GM21529 (cell line): ENCODE data around the gene RPRML.
"Not testable (repeated sequence)": the region's sequence is repeated elsewhere in the genome, so short reads cannot be mapped to it uniquely, and the experiment has no call there.

Experiments used
- ATAC-seq: cut with Tn5 transposase; IDR thresholded peaks from one replicate; pipeline ENCODE4 v1.9.1; 2021; ENCODE audit not compliant: unreplicated experiment

Gene RPRML

DNA sequence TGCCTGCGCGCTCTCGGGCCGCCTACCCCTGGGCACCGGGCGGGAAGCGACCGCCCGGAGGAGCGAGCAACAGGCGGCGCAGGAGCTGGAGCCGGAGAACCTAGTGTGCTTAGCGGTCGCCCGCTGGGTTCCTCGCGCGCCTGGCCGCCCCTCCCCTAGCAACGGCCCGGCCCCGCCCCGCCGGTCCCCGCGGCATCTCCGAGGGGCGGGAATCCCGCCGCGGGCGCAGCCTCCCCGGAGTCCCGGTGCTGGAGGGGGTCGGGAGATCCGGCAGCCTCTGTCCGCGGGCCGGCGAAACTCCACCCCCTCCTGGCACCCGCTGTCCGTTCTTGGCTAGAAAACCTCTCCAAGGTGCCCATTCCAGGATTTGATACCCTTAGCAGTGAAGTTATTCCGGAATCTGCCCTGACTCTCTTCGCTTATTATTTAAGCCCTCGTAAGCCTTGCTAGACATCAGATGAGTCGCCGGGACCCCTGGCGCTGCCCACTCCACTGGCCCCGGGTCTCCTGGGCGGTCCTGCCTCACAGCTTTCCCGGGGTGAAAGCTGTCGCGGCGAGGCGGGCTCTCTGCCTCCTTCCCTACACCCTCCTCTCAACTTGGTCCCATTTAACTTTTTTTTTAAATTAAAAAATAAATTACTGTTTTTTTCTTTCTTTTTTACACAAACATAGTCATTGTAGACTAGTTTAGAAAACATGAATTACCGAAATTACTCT is at the start of gene RPRML:
Gene RPRML, minus strand, starts transcription at position 107 of the 717 bp plus-strand sequence. CDS start 246 bp downstream, outside the sequence.
- no peak for ATAC-seq

DNA sequence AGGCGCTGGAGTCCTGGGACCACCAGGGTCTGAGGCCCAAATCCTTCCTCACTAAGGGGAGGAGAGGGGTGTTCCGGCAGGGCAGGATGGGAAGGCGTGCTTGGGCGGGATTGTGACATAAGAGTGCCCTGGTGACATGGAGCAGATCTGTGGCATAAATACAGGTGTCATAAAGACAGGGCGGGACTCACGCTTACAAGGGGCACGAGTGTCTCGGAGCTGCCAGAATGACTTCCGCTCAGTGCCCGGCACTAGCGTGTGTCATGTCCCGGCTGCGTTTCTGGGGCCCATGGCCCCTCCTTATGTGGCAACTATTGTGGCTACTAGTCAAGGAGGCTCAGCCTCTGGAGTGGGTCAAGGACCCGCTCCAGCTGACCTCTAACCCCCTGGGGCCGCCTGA is 37.9 kb upstream of the RPRML start:
- not testable (repeated sequence) for ATAC-seq

DNA sequence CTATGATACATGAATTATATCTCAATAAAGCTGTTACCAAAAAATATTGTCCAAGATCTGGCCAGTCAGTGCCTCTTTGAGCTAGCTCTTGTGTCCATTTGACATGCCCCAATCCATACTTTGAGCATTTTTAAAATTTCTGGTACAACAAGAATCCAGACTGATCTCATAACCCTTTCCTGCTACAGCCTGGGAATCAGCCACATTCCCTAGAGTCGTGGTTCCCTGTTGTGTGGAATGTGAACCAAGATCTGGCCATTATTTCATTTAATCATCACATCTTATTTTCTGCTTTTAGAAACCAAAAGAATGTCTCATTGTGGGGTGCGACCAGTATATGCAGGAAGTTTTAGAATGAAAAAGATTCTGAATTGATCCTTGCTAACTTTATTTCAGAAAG is 34.3 kb upstream of the RPRML start:
- ATAC-seq: no peak

DNA sequence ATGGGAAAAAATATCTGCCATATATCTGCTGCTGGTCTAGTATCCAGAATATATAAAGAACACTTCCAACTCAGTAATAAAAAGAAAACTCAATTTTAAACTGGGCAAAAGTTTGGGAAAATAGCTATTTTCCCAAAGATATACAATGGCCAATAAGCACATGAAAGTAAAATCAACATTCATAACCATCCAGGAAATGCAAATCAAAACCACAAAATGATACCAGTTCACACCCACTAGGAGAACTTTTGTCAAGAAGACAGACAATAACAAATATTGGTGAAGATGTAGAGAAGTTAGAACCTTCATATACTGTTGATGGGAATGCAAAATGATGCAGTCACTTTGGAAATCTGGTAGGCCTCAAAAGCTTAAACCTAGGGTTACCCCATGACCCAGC is 33.4 kb upstream of the RPRML start:
- no peak for ATAC-seq

DNA sequence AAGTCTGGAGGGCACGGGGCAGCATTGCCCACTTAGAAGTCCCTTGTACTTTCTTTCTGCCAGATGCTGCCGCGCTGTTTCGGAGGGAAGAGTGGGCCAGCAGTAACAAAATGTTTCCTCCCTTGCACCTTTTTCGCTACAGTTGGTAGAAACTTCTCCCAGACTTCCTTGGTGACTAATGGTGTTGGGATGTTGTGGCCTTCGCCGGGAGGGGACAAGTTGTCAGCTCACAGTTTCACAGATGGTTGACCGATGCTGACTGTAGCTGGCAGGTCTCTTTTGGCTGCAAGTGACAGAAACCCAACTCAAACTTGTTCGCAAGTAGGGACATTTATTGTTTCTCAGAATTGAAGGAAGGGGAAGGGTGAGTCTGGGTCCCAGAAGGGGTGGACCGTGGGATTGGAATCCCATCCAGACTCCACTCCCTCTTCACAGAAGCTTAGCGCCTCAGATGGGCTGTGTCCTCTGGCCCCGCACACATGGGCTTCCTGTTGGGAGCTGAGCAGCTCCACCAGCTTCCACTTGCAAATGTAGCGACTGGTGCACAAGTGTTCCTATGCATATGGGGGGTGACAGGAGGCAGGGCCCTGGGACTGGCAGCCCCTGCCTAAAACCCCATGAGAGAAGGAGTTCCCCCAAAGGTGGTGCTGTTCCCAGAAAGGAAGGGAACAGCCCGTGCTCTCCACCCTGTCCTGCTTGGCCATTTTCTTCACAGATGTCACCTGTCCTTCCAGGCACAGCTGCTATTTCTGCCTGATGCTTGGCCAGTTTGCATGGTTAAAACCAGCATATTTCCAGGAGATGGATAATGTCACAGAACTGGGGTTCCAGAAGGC is 30.9 kb upstream of the RPRML start:
- ATAC-seq: no peak

DNA sequence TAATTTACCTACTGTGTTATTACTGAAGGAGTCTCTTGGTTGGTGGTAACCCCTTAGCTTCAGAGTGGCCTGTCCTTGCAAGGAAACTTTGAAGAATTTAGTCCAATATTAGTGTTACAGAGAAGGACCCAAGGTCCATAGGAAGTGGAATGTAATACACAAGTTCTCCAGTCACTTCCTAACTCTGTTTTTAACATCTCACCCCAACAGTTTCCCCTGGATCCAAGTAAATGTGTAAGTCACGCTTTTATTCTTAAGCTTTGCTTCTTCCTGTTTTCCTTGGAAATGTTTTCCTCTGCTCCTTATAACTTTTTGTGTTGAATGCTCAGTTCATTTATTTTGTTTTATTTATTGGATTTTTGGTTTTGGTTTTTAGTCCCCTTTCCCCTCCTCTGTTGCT is 25.9 kb upstream of the RPRML start:
- ATAC-seq: no peak

DNA sequence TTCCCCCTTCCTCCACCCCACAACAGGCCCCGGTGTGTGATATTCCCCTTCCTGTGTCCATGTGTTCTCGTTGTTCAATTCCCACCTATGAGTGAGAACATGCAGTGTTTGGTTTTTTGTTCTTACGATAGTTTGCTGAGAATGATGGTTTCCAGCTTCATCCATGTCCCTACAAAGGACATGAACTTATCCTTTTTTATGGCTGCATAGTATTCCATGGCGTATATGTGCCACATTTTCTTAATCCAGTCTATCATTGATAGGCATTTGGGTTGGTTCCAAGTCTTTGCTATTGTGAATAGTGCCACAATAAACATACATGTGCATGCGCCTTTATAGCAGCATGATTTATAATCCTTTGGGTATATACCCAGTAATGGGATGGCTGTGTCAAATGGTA is 24.8 kb upstream of the RPRML start:
- not testable (repeated sequence) for ATAC-seq

DNA sequence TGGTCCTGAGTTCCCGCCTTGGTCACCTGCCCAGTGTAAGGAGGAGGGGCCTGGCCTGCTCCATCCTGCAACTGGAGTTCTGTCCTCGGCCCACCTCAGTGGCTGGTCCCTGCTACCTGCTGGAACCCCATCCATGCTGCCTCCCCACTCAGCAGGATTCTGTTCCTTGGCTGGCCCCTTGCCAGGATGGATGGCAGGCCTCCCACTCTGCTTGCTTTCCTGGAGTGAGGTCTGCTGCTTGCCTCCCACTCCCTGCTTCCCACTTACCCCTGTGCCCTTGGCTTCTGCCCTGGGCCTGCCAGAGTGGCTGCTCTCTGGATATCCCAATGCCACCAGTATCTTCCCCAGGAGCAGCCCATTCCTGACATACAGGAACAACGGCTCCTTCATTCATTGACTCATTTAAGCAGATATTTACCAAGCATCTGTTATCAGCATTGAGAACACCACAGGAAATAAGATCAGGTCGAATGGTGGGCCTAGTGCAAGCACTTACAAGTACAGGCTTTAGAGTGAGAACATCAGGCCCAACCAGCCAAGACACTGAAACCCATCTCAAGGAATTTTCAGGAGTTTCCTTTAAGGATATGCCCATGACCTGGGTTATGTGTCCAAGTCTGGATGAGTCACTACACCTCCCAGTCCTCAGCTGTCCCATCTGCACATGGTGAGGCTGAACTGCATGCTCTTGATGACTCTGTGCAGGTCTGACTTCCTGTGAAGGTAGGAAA is 17.0 kb upstream of the RPRML start:
- ATAC-seq: no peak

DNA sequence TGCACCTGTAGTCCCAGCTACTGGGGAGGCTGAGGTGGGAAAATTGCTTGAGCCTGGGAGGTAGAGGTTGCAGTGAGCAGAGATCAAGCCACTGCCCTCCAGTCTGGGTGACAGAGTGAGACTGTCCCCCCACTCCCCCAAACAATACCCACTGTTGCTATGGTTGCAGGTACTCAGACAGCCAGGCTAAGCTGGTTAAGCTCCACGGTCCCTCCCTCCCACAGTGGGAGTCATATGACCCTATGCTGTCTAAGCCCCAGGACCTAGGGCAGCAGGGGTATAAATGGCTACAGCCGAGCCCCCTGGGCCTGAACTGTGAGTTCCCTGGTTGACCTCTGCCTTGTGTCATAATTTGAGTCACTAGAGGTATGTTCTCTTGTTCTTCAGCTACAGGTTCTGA is 15.9 kb upstream of the RPRML start:
- no peak for ATAC-seq

DNA sequence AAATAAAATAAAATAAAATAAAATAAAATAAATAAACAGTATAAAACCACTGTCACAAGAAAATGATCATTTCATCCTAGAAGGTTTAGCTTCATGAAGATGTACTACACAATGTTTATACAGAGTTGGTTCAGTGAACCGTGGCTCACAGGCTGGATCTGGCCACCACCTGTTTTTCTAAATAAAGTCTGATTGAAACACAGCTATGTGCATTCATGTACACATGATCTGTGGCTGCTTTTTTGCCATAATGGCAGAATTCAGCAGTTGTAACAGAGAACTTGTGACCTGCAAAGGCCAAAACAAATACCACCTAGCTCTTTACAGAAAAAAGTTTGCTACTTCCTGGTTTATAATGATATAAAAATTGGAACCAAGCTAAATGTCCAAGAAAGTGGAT is 12.6 kb upstream of the RPRML start:
- ATAC-seq: no peak

DNA sequence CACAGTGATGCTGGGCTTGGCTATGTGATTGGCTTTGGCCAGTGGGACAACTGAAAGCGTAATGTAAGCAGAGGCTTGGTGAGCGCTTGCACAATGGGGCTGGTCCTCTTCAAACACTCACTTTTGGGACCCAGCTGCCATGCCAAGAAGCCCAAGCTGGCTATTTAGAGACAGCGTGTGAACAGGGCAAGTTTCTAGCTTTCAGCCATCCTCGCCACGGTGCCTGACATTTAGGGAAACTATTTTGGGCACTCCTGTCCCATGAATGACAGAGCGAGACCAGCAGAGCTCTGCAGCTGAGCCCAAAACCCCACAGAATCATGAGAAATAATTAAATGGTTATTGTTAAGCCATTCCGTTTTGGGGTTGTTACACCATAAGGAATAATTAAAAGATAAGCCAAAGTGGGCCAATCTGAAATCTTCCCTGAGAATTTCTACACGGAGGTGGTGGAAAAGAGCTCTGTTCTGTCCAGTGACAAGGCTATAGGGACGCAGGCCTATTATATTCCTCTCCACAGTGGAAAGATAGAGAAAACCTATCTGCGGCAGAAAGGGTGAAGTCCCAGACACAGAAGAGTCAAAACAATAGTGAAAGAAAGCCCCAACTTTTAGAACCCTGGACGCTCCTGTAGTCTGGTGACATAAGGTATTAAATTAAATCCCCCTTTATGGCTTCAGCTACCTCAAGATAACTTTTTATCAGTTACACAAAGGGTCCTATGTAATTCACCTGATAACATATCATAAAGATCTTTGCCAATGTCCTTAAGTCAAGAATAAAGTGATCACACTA is 10.8 kb upstream of the RPRML start:
- no peak for ATAC-seq

DNA sequence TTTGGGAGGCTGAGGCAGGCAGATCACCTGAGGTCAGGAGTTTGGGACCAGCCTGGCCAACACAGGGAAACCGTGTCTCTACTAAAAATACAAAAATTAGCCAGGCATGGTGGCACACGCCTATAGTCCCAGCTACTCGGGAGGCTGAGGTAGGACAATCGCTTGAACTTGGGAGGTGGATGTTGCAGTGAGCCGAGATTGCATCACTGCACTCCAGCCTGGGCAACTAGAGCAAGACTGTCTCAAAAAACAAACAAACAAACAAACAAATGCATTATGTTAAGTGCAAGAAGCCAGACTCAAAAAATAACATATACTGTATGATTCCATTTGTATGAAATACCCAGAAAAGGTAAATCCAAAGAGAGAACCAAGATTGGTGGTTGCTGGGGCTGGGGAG is 8.9 kb upstream of the RPRML start:
- ATAC-seq: not testable (repeated sequence)

DNA sequence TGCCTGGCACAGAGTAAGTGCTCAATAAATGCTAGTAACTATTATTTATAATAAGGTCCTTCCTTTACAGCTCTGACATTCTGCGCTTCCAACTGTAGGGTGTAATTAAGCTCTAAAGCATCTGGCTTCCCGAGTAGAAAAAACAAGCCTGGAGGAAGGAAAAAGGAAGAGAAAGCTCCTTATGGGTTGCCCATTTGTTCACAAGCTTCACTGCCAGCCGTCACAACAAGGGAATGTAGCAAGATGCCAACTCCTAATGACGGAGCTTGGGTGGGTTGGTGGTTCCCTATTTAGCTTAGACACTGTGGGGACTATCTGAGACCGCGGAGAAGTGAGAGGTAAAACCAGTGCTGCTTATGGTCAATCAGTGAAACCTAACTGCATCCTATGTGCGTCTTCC is 7.3 kb upstream of the RPRML start:
- no peak for ATAC-seq

DNA sequence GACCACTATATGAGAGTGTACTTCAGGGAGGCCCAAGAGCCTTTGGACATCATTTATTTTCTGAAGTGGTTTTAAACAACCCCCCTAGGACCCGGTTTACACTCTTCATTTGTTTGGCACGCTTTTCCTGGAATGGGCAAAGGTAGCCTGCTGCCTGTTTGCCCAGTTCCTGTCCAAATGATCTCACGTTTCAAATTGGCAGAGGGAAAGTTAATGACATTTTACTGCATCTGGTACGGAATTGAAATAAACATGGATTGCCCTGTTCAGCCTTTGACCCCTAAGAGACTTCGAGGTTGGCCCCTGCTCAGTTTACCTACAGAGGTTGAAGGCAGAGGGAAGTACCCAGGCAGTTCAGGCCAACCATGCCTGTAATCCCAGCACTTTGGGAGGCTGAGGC is 5.8 kb upstream of the RPRML start:
- ATAC-seq: no peak

DNA sequence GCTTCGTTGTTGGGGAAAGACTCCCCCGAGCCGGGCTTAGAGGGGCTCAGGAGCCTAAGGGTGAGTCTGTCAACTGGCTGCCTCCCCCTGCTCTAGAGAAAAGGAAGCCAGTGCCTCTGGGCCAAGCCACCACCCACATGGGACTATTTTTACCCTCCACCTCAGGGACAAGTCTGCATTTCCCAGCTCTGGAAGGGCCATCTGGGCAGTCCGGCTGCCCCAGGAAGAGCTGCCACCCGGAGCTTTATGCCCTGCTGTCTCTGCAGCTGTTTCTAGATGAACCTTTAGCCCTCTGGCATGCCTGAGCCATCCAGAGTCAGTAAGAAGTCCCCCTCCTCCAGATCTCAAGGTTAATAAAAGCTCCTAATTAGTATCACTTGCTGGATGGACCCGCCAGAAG is 5.3 kb upstream of the RPRML start:
- no peak for ATAC-seq

DNA sequence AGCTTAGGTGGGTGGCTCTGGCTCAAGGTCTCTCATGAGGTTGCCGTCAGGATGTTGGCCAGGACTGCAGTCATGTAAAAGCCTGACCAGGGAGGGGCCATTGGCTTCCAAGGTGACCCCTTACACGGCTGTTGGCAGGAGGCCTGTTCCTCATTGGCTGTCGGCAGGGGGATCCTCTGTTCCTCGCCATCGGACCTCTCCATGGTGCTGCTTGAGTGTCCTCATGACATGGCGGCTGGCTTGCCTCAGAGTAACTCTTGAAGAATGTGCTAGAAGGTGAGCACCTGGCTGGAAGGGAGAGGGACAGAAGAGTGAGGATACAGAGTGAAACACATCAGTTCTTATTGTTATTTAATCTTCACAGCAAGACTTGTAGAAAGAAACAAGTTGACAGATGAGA is 4.7 kb upstream of the RPRML start:
- ATAC-seq: no peak

DNA sequence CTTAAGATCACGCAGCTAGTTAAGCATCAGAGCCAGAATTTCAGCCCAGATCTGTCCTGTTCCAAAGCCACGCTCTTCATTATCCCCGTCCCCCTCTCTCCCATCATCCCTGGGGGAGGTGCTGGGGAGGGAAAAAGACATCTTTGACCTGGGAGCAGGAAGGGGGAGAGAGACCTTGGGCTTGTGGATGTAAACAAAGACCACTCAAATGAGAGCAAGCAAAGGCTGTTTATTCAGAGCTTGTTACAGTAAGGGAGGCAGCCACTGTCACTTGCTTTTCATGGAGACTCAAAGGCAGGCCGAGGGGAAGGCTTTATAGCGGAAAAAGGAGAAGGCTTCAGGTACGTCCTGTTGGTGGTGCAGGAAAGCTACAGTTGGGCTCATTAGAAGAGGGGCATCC is 3.5 kb upstream of the RPRML start:
- no peak for ATAC-seq

DNA sequence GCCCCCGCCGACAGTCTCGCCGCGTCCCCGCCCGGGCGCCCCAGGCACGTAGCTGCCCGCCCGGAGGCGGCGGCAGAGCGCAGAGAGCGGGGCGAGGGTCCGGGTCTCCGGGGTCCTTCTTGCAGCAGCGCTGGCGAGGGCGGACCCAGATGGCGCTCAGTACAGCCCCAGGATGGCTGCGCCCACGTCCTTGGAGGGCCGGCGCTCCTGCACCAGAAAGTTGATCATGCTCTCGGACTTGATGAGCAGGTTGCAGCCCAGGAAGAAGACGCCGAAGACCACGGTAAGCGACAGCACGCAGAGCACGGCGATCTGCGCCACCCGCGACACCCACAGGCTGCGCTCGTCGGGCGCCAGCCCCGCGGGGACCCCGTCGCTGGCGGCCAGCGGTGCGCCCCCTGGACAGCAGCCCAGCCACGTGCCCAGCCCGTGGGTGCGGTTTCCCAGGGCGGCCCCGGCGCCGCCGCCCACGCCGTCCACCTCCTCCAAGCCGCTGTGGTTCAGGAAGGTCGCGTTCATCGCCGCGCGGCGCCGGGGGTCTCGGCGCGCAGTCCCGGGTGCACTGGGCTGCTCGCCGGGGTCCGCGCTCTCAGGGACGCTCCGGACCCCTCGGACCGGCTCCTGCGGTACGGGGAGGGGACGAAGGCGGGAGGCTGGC is 435 bp downstream of the RPRML start:
- ATAC-seq: no peak

DNA sequence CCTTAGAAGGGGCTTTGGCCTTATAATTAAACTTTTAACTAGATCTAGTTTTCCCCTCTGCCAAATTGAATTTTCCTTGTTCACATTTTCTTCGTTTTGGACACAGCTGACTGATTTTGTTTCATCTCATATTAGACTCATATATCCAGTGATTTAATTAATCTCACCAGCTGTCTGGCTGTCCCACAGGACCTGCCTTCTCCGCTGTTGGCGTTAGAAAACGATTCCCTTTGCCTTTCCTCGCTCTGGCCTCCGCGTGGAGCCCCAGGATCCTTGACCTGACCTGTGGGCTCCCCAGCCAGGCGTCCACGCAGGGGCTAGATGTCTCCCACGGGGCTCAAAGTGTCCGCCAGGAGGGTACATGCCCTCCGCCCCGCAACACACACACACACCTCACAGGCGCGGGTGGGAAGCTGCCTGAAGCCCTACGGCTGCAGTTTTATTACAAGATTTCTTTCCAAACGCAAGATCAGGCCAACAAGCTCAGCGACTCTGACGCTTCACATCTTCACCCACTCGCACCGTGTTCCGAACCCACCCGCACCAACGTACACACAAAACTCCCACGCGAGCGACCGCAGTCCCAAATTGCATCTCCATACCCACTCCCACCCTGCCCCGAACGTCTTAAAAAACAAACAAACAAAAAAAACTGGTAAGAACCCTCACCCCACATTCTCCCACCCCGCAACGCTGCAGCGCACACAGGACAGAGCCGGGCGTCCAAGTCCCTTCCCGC is 1.1 kb downstream of the RPRML start:
- no peak for ATAC-seq

DNA sequence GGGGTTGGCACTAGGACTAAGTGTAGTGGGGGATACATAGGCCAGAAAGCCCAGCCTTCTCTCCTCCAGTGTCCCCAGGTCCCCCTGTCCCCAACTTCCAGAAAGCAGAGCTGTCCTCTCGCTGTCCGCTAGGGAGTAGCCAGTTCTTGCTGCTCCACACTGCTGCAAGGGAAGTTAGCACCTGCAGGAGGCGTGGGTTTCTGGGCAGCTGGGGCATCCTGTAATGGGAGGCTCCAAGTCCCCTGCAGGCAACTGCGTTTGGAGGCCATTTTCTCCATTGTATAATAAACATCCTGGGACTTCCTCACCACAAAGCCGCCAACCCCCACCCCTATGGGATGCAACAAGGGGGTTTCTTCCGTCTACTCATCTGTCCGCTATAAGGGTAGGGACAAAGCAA is 1.7 kb downstream of the RPRML start:
- ATAC-seq: no peak
